Common myeloid progenitor, CD34-positive (primary cell): ENCODE measurements around the gene THAP2.

Experiments used
- CTCF ChIA-PET: fragments of 350-600 bp; sonication (Branson Sonifier 250); formaldehyde crosslinking; loops from one replicate; lab custom pipeline; 2021; ENCODE audit warnings: antibody characterized with exemption; lab: Charles Lee
- POLR2A ChIA-PET: fragments of 350-600 bp; sonication (Branson Sonifier 250); formaldehyde crosslinking; loops from one replicate; lab custom pipeline; 2021; ENCODE audit warnings: antibody characterized with exemption; lab: Charles Lee
- DNase-seq, 3 donors: peaks; one replicate each; pipeline versions ENCODE4 v3.0.0 to v3.0.0-alpha.2; 2013
- H3K27ac ChIP-seq, 2 experiments: 1 replicate in 1 of 2; 2 replicates in 1 of 2; pipeline ENCODE4 v1.7.0; 2013; ENCODE audit warnings: inconsistent platforms in 2 of 2, low read length in 2 of 2, mild to moderate bottlenecking in 2 of 2, low read depth in 1 of 2, moderate library complexity in 1 of 2; ENCODE audit not compliant: severe bottlenecking in 2 of 2, insufficient read depth in 1 of 2, poor library complexity in 1 of 2
- H3K27me3 ChIP-seq, 5 experiments: replicated peaks in 2 of 5; 1 replicate in 3 of 5; 2 replicates in 2 of 5; pipeline versions ENCODE4 v1.6.1 to v1.7.0; 2013; ENCODE audit warnings: low read length in 4 of 5, mild to moderate bottlenecking in 2 of 5, moderate library complexity in 2 of 5, inconsistent platforms in 1 of 5; ENCODE audit not compliant: insufficient read depth in 5 of 5, control insufficient read depth in 4 of 5
- H3K36me3 ChIP-seq, 4 experiments: 1 replicate in 2 of 4; 2 replicates in 2 of 4; pipeline versions ENCODE4 v1.6.1 to v1.7.0; 2013; ENCODE audit warnings: low read length in 3 of 4, control low read depth in 1 of 4, mild to moderate bottlenecking in 1 of 4; ENCODE audit not compliant: control insufficient read depth in 4 of 4, insufficient read depth in 4 of 4
- H3K4me1 ChIP-seq, 4 experiments: 1 replicate in 3 of 4; 2 replicates in 1 of 4; pipeline versions ENCODE4 v1.6.1 to v1.7.1; 2013; ENCODE audit warnings: low read length in 3 of 4, mild to moderate bottlenecking in 3 of 4, control low read depth in 1 of 4, inconsistent platforms in 1 of 4, moderate library complexity in 1 of 4; ENCODE audit not compliant: control insufficient read depth in 4 of 4, insufficient read depth in 4 of 4; ENCODE audit errors: control extremely low read depth in 1 of 4
- H3K4me3 ChIP-seq, 7 experiments: 1 replicate in 4 of 7; 2 replicates in 3 of 7; pipeline versions ENCODE4 v1.5.1 to v1.7.0; 2013; ENCODE audit warnings: mild to moderate bottlenecking in 7 of 7, low read length in 6 of 7, moderate library complexity in 6 of 7, inconsistent platforms in 2 of 7, low read depth in 2 of 7, control low read depth in 1 of 7; ENCODE audit not compliant: insufficient read depth in 4 of 7, control insufficient read depth in 1 of 7; ENCODE audit errors: extremely low read depth in 1 of 7
- H3K9me3 ChIP-seq, 5 experiments: 1 replicate in 4 of 5; 2 replicates in 1 of 5; pipeline versions ENCODE4 v1.6.1 to v1.7.1; 2013; ENCODE audit warnings: low read length in 4 of 5, mild to moderate bottlenecking in 2 of 5, inconsistent platforms in 1 of 5, low read depth in 1 of 5, moderate library complexity in 1 of 5; ENCODE audit not compliant: control insufficient read depth in 4 of 5, insufficient read depth in 2 of 5; ENCODE audit errors: control extremely low read depth in 1 of 5
- WGBS: methylation state at CpG from one replicate; pipeline ENCODE4 v1.1.5; 2013; ENCODE audit not compliant: insufficient coverage; 5-methylcytosine and 5-hydroxymethylcytosine counted together

The THAP2 gene

GRCh38 chr12:71655907-71656306 is 8.2 kb upstream of the THAP2 start:
- no peaks in the 10 kb centered on the region for H3K27me3 ChIP-seq
- peaks cover 0 to 4% (median 0%) of the 10 kb centered on the region in 4 experiments for H3K4me1 ChIP-seq
- ChIA-PET CTCF (no interaction called here), POLR2A (no interaction called here)
- no peak overlapping the region for H3K4me3 ChIP-seq
- H3K27ac ChIP-seq = peak overlapping the region in 1 of 2 experiments; percentile 30
- peaks cover 0 to 16% (median 3%) of the 10 kb centered on the region in 5 experiments for H3K9me3 ChIP-seq
- peaks cover 8 to 73% (median 37%) of the 10 kb centered on the region in 4 experiments for H3K36me3 ChIP-seq
- DNase-seq = no peak
- no CpG with 5 or more reads among the region's 1 CpG for WGBS

DNA sequence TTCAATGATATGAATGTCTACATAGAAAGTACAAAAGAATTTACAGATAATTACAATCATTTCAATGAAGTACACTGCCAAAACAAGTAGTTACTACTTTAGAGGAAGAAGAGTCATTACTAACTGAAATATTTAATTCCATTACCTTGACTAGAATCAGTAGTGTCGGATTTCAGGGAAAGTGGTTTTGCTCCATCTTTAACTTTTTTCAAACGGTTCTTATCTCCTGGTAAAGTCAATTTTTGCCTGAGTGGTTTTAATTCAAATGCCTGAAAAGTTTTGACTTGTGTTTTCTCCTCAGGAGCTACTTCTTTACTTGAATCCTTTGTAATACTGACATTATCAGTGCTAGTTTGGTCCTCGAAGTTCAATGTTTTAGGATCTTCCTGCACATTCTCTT is 7.4 kb upstream of the THAP2 start:
- H3K27me3 ChIP-seq = no peaks in the 10 kb centered on the region
- ChIA-PET POLR2A (no interaction called here), CTCF (no interaction called here)
- no peak overlapping the region for H3K4me3 ChIP-seq
- WGBS = 91% methylated on average over 3 of the region's 3 CpGs
- peaks cover 1 to 10% (median 4%) of the 10 kb centered on the region in 4 experiments for H3K4me1 ChIP-seq
- DNase-seq = no peak
- peaks cover 0 to 16% (median 3%) of the 10 kb centered on the region in 5 experiments for H3K9me3 ChIP-seq
- no peak overlapping the region for H3K27ac ChIP-seq
- peaks cover 8 to 68% (median 36%) of the 10 kb centered on the region in 4 experiments for H3K36me3 ChIP-seq

GRCh38 chr12:71661977-71662530 is 2.0 kb upstream of the THAP2 start:
- DNase-seq = no peak
- H3K36me3 ChIP-seq = peaks cover 1 to 22% (median 12%) of the 10 kb centered on the region in 4 experiments
- no peaks in the 10 kb centered on the region for H3K9me3 ChIP-seq
- POLR2A ChIA-PET = no interaction called here
- peak overlapping the region; percentile 93 to 96 for H3K27ac ChIP-seq
- 0% methylated on average over 1 of the region's 8 CpGs for WGBS
- H3K27me3 ChIP-seq = no peaks in the 10 kb centered on the region
- H3K4me3 ChIP-seq = peak overlapping the region in 6 of 7 experiments; percentile 93 to 100 (median 100)
- peaks cover 7 to 36% (median 15%) of the 10 kb centered on the region in 4 experiments for H3K4me1 ChIP-seq
- CTCF ChIA-PET = interaction anchor here (0.6 to 4.6 kb wide), 4 partner anchors 10 to 1536 kb away, joined by 3 to 37 read pairs (median 6); partner anchors contain the start of gene TMEM19

GRCh38 chr12:71662849-71663560 is 1.1 kb upstream of the THAP2 start:
- peak; percentile 54 to 86 (median 78) for DNase-seq
- Histone ChIP-seq H3K27me3 (no peaks in the 10 kb centered on the region), H3K4me3 (peak overlapping the region; percentile 93 to 100 (median 100)), H3K27ac (peak overlapping the region; percentile 93 to 96), H3K4me1 (peaks cover 7 to 36% (median 15%) of the 10 kb centered on the region in 4 experiments), H3K9me3 (no peaks in the 10 kb centered on the region), H3K36me3 (peaks cover 0 to 16% (median 8%) of the 10 kb centered on the region in 4 experiments)
- WGBS = under 1% methylated on average over 53 of the region's 53 CpGs
- ChIA-PET CTCF (interaction anchor here (0.9 to 4.6 kb wide), 9 partner anchors 9 to 91 kb away, joined by 3 to 37 read pairs (median 3); partner anchors contain the start of genes RAB21 and TMEM19), POLR2A (interaction anchor here (0.6 to 2.0 kb wide), 5 partner anchors 18 to 1073 kb away, joined by 3 to 21 read pairs (median 4); partner anchors contain the start of gene TMEM19)

GRCh38 chr12:71664411-71665089 is 449 bp downstream of the THAP2 start:
- Histone ChIP-seq H3K9me3 (no peaks in the 10 kb centered on the region), H3K27me3 (no peaks in the 10 kb centered on the region), H3K27ac (peak overlapping the region; percentile 93 to 96), H3K36me3 (peaks cover 0 to 3% (median 2%) of the 10 kb centered on the region in 4 experiments), H3K4me1 (peaks cover 7 to 36% (median 15%) of the 10 kb centered on the region in 4 experiments), H3K4me3 (peak overlapping the region; percentile 93 to 100 (median 100))
- ChIA-PET CTCF (interaction anchor here (0.9 to 4.6 kb wide), 6 partner anchors 11 to 82 kb away, joined by 3 to 37 read pairs (median 4); partner anchors contain the start of gene TMEM19), POLR2A (interaction anchor here (0.6 to 2.0 kb wide), 2 partner anchors 12 to 21 kb away, joined by 3 to 21 read pairs; partner anchors contain the start of gene TMEM19)
- WGBS = 0% methylated on average over 4 of the region's 20 CpGs
- DNase-seq = peak in 1 of 3 donors; percentile 18

DNA sequence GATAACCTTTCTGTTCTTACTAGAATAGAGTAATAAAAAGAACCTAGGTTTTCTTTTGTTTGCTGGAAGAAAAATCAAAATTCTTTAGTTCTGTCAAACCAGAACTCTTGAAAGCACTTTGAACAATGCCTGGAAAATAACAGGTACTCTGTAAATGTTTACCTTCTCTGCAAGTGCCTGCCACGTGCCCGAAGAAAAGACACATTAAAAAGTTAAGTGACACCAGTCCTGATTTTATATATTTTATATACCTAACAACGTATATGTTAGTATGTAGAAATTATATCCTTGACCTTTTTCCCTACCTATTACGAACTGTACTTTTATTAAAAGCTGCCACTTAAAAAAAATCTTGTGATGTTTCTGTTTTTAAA is 976 bp downstream of the THAP2 start:
- CTCF ChIA-PET = interaction anchor here (1.6 to 4.6 kb wide), 4 partner anchors 10 to 38 kb away, joined by 4 to 37 read pairs (median 10); partner anchors contain the start of gene TMEM19
- WGBS = 20% methylated on average over 1 of the region's 4 CpGs

More for the DNA sequence above, 976 bp downstream of the THAP2 start:
- no peaks in the 10 kb centered on the region for H3K9me3 ChIP-seq
- H3K36me3 ChIP-seq = no peaks in the 10 kb centered on the region
- H3K4me3 ChIP-seq = peak overlapping the region in 6 of 7 experiments; percentile 93 to 100 (median 100)
- no peaks in the 10 kb centered on the region for H3K27me3 ChIP-seq
- peak overlapping the region; percentile 93 to 96 for H3K27ac ChIP-seq
- peaks cover 7 to 36% (median 15%) of the 10 kb centered on the region in 4 experiments for H3K4me1 ChIP-seq
- POLR2A ChIA-PET = no interaction called here
- no peak for DNase-seq
